ENCODE measurements around the gene MMP13. TPM values are rescaled to one million over a fixed set of nuclear protein-coding genes. Genes with fewer than 3 reads are reported as not detected.

MMP13 gene
- polyA plus RNA-seq, 1 donor (not counting 4 experiments of a cell fraction or from before 2014, with no cell fraction given), result 0.05 TPM

DNA sequence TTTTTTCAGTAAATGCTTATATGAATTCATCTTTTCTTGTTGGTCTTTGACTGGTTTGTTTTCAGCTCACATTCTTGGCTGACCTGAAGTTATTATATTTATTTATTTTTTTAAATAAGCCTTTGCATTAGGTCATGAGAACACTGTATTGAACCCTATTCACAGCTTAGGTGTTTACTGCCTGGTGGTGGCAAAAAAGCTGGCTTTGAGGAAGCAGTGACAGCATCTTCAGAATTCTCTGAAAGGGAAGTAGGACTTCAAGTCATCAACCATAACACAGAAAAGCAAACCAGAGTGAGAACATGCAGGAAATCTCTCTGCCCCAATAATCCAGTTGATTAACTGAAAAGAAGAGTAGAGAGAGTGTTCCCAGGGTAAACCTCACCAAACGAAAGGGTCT is 30.3 kb upstream of the MMP13 start:
- dilution Hi-C loops (cut with MboI; ENCODE audit: extremely low pct_ligation_motif_present, low sequenced_read_pairs), result no loop called here
- no peak for FAIRE-seq

DNA sequence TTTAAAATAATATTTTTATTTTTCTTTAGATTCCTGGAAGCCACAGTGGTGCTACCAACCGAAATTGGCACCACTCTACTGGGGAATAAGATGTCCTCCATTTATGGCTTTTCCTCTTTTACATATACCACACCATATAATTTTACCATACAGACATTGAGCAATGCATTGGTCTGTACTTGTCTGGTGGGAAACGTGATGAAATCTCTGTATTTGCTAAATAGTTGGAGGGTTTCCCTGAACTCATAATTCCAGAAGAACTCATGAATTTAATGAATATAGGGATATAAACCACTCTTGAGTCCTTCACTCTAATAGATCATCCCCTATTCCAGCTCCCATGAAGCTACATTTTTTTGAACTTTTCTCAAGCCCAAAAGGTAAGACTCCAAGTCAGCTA is 28.0 kb upstream of the MMP13 start:
- Histone ChIP-seq H3K79me2 (ENCODE audit: control insufficient read depth, insufficient read depth, low read length) (no peaks in the 10 kb centered on the region), H3K4me2 (ENCODE audit: control insufficient read depth, extremely low read depth, insufficient read depth, low read depth, low read length) (no peak overlapping the region), H3K9me1 (ENCODE audit: control insufficient read depth, extremely low read depth, insufficient read depth, low read length) (no peaks in the 10 kb centered on the region), H3K9me3 (ENCODE audit: control insufficient read depth, low read depth, low read length) (no peaks in the 10 kb centered on the region), H3K27me3 (ENCODE audit: control insufficient read depth, extremely low read depth, insufficient read depth, low read length) (no peaks in the 10 kb centered on the region), H2AFZ (ENCODE audit: control insufficient read depth, low read length) (no peak overlapping the region), H3K4me3 (ENCODE audit: control insufficient read depth in 2 of 3, extremely low read depth in 1 of 3, insufficient read depth in 2 of 3, low read depth in 1 of 3, low read length in 3 of 3) (no peak overlapping the region), H3K9ac (ENCODE audit: control insufficient read depth, extremely low read depth, insufficient read depth, low read length) (no peak overlapping the region), H4K20me1 (ENCODE audit: control insufficient read depth, extremely low read depth, insufficient read depth, low read length) (no peaks in the 10 kb centered on the region), H3K36me3 (ENCODE audit: control insufficient read depth in 2 of 2, extremely low read depth in 1 of 2, insufficient read depth in 2 of 2, low read length in 2 of 2) (no peaks in the 10 kb centered on the region), H3K27ac (ENCODE audit: control insufficient read depth, insufficient read depth, low read length) (no peak overlapping the region), H3K4me1 (ENCODE audit: control insufficient read depth, extremely low read depth, insufficient read depth, low read length) (peaks cover 4% of the 10 kb centered on the region)
- TF ChIP-seq EZH2 (IDR thresholded peaks at IDR 0.05; ENCODE audit: low read length), result no peak
- TF ChIP-seq, protein P1, sequence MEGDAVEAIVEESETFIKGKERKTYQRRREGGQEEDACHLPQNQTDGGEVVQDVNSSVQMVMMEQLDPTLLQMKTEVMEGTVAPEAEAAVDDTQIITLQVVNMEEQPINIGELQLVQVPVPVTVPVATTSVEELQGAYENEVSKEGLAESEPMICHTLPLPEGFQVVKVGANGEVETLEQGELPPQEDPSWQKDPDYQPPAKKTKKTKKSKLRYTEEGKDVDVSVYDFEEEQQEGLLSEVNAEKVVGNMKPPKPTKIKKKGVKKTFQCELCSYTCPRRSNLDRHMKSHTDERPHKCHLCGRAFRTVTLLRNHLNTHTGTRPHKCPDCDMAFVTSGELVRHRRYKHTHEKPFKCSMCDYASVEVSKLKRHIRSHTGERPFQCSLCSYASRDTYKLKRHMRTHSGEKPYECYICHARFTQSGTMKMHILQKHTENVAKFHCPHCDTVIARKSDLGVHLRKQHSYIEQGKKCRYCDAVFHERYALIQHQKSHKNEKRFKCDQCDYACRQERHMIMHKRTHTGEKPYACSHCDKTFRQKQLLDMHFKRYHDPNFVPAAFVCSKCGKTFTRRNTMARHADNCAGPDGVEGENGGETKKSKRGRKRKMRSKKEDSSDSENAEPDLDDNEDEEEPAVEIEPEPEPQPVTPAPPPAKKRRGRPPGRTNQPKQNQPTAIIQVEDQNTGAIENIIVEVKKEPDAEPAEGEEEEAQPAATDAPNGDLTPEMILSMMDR (optimal IDR thresholded peaks at IDR 0.05 in 1 of 3, IDR thresholded peaks at IDR 0.05 in 1 of 3, conservative IDR thresholded peaks at IDR 0.05 in 1 of 3; ENCODE audit: extremely low read depth in 1 of 3, insufficient read depth in 2 of 3, low read length in 3 of 3), result no peak
- dilution Hi-C loops (cut with MboI; ENCODE audit: extremely low pct_ligation_motif_present, low sequenced_read_pairs), result no loop called here
- no peak for DNase-seq (ENCODE audit: low read depth, low spot score)
- FAIRE-seq, result peak; percentile 39

More for the DNA sequence above, 30.3 kb upstream of the MMP13 start:
- no peaks in the 10 kb centered on the region for H4K20me1 ChIP-seq (ENCODE audit: control insufficient read depth, extremely low read depth, insufficient read depth, low read length)
- H3K4me2 ChIP-seq (ENCODE audit: control insufficient read depth, extremely low read depth, insufficient read depth, low read depth, low read length), result no peak overlapping the region
- no peaks in the 10 kb centered on the region for H3K9me3 ChIP-seq (ENCODE audit: control insufficient read depth, low read depth, low read length)
- no peaks in the 10 kb centered on the region for H3K36me3 ChIP-seq (ENCODE audit: control insufficient read depth in 2 of 2, extremely low read depth in 1 of 2, insufficient read depth in 2 of 2, low read length in 2 of 2)
- no peak overlapping the region for H3K4me3 ChIP-seq (ENCODE audit: control insufficient read depth in 2 of 3, extremely low read depth in 1 of 3, insufficient read depth in 2 of 3, low read depth in 1 of 3, low read length in 3 of 3)
- H3K9me1 ChIP-seq (ENCODE audit: control insufficient read depth, extremely low read depth, insufficient read depth, low read length), result no peaks in the 10 kb centered on the region
- H3K9ac ChIP-seq (ENCODE audit: control insufficient read depth, extremely low read depth, insufficient read depth, low read length), result no peak overlapping the region
- TF ChIP-seq EZH2 (IDR thresholded peaks at IDR 0.05; ENCODE audit: low read length), result no peak
- TF ChIP-seq, protein P1 (optimal IDR thresholded peaks at IDR 0.05 in 1 of 3, IDR thresholded peaks at IDR 0.05 in 1 of 3, conservative IDR thresholded peaks at IDR 0.05 in 1 of 3; ENCODE audit: extremely low read depth in 1 of 3, insufficient read depth in 2 of 3, low read length in 3 of 3), result no peak
- no peaks in the 10 kb centered on the region for H3K79me2 ChIP-seq (ENCODE audit: control insufficient read depth, insufficient read depth, low read length)
- H2AFZ ChIP-seq (ENCODE audit: control insufficient read depth, low read length), result no peak overlapping the region
- DNase-seq (ENCODE audit: low read depth, low spot score), result no peak
- no peak overlapping the region for H3K27ac ChIP-seq (ENCODE audit: control insufficient read depth, insufficient read depth, low read length)
- peaks cover 4% of the 10 kb centered on the region for H3K4me1 ChIP-seq (ENCODE audit: control insufficient read depth, extremely low read depth, insufficient read depth, low read length)
- H3K27me3 ChIP-seq (ENCODE audit: control insufficient read depth, extremely low read depth, insufficient read depth, low read length), result no peaks in the 10 kb centered on the region

Measured in keratinocyte (primary cell).